ENCODE data around the gene NLRP3. TPM values are rescaled to one million over a fixed set of nuclear protein-coding genes. Genes with fewer than 3 reads are reported as not detected.

The NLRP3 gene
- total RNA-seq, 2 donors from 2014 or later = 1.0 to 1.3 TPM

DNA sequence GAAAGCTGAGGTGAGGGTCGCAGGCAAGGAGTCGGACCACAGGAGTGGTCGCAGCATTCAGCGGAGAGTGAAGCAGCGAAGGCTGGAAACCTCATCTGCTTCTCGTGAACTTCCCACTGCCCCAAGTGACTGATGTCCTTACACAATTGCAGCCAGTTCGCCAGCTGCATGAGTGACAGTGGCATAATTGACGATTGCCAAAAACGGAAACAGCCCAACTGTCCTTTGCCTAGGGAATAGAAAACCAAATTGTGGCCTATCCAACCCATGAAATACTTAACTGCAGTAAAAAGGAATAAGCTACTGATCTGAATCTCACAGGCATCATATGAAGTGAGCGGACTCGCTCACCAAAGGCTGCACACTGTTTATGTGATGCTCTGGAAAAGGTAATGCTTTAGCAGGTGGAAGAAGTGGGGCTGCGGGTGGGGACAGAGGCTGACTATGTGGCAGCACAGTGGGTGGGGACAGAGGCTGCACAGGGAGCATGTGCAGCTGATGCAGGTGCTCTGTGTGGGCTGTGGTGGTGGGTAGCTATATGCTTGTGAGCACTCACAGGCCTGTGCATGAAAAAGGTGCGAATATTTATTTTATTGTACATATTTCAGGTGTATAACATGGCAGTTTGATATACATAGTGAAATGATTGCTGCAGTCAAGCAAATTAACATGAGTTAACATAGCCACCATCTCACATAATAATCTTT lies 4.2 kb upstream of the NLRP3 start:
- Histone ChIP-seq H3K4me3 (no peak overlapping the region), H3K27ac (no peak overlapping the region), H3K4me1 (no peaks in the 10 kb centered on the region), H3K9me3 (no peaks in the 10 kb centered on the region), H3K36me3 (no peaks in the 10 kb centered on the region), H3K27me3 (no peaks in the 10 kb centered on the region)
- TF ChIP-seq, protein P1, sequence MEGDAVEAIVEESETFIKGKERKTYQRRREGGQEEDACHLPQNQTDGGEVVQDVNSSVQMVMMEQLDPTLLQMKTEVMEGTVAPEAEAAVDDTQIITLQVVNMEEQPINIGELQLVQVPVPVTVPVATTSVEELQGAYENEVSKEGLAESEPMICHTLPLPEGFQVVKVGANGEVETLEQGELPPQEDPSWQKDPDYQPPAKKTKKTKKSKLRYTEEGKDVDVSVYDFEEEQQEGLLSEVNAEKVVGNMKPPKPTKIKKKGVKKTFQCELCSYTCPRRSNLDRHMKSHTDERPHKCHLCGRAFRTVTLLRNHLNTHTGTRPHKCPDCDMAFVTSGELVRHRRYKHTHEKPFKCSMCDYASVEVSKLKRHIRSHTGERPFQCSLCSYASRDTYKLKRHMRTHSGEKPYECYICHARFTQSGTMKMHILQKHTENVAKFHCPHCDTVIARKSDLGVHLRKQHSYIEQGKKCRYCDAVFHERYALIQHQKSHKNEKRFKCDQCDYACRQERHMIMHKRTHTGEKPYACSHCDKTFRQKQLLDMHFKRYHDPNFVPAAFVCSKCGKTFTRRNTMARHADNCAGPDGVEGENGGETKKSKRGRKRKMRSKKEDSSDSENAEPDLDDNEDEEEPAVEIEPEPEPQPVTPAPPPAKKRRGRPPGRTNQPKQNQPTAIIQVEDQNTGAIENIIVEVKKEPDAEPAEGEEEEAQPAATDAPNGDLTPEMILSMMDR (IDR thresholded peaks at IDR 0.05) = no peak
- no peak for DNase-seq (ENCODE audit: low spot score)

DNA sequence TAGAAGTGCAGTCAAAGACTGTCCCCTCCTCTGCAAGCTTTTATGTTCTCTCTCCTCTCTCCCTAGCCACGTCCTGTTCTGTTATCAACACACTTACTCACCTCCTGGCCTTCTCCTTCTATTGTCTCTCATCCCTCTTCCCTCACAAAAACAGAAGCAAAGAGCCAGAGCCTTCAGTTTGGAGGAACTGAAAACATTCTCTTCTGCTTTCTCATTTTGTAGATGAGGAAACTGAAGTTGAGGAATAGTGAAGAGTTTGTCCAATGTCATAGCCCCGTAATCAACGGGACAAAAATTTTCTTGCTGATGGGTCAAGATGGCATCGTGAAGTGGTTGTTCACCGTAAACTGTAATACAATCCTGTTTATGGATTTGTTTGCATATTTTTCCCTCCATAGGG lies 1.9 kb downstream of the NLRP3 start:
- TF ChIP-seq, protein P1 (IDR thresholded peaks at IDR 0.05) = no peak
- DNase-seq (ENCODE audit: low spot score) = no peak
- Histone ChIP-seq H3K27ac (no peak overlapping the region), H3K27me3 (no peaks in the 10 kb centered on the region), H3K9me3 (no peaks in the 10 kb centered on the region), H3K4me1 (no peaks in the 10 kb centered on the region), H3K4me3 (no peak overlapping the region), H3K36me3 (no peaks in the 10 kb centered on the region)

DNA sequence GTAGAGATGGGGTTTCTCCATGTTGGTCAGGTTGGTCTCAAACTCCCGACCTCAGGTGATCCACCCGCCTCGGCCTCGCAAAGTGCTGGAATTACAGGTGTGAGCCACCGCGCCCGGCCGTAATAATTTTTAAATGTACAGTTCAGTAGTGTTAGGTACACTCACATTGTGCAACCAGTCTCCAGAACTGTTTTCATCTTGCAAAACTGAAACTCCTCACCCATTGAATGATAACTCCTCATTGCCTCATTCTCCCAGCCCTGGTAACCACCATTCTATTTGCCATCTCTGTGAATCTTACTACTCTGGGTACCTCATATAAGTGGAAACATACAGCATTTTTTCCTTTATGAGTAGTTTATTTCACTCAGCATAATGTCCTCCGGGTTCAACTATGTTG lies 3.4 kb downstream of the NLRP3 start:
- no peak for DNase-seq (ENCODE audit: low spot score)
- no peaks in the 10 kb centered on the region for H3K36me3 ChIP-seq
- no peaks in the 10 kb centered on the region for H3K9me3 ChIP-seq
- H3K27me3 ChIP-seq = no peaks in the 10 kb centered on the region
- no peak overlapping the region for H3K27ac ChIP-seq
- TF ChIP-seq, protein P1 (IDR thresholded peaks at IDR 0.05) = no peak
- H3K4me3 ChIP-seq = no peak overlapping the region
- no peaks in the 10 kb centered on the region for H3K4me1 ChIP-seq

DNA sequence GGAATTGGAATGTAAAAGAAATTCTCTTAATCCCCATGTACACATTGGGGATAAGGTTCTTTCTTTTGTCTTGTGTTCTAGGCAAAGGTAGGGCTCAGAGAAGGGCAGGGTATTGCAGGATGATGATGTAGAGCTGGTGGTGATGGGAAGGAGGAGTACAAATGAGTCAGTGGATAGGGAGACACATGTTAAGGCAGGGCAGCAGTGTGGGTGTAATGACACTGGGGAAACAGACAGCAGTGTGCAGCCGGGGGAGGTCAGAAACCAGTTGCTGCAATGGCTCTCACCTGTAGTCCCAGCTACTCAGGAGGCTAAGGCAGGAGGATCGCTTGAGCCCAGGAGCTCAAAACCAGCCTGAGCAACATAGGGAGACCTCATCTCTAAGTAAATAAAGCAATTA lies 5.1 kb downstream of the NLRP3 start:
- no peak for DNase-seq (ENCODE audit: low spot score)
- no peaks in the 10 kb centered on the region for H3K4me1 ChIP-seq
- no peaks in the 10 kb centered on the region for H3K36me3 ChIP-seq
- TF ChIP-seq, protein P1 (IDR thresholded peaks at IDR 0.05) = no peak
- no peaks in the 10 kb centered on the region for H3K9me3 ChIP-seq
- no peak overlapping the region for H3K4me3 ChIP-seq
- H3K27me3 ChIP-seq = no peaks in the 10 kb centered on the region
- no peak overlapping the region for H3K27ac ChIP-seq

DNA sequence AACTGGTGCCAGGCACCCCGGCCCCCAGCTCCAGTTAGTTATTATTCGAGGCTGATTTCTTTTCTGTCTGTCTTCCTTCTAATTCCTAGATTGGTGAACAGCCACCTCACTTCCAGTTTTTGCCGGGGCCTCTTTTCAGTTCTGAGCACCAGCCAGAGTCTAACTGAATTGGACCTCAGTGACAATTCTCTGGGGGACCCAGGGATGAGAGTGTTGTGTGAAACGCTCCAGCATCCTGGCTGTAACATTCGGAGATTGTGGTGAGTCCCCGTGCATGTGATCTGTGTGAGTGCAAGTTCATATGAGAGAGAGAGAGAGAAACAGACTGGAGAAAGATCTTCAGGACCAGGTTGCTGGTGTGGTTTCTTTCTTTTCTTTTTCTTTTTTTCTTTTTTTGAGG lies 13.5 kb downstream of the NLRP3 start:
- Histone ChIP-seq H3K4me3 (no peak overlapping the region), H3K27me3 (no peaks in the 10 kb centered on the region), H3K27ac (no peak overlapping the region), H3K36me3 (no peaks in the 10 kb centered on the region), H3K9me3 (no peaks in the 10 kb centered on the region), H3K4me1 (no peaks in the 10 kb centered on the region)
- TF ChIP-seq, protein P1 (IDR thresholded peaks at IDR 0.05) = no peak
- DNase-seq (ENCODE audit: low spot score) = no peak

DNA sequence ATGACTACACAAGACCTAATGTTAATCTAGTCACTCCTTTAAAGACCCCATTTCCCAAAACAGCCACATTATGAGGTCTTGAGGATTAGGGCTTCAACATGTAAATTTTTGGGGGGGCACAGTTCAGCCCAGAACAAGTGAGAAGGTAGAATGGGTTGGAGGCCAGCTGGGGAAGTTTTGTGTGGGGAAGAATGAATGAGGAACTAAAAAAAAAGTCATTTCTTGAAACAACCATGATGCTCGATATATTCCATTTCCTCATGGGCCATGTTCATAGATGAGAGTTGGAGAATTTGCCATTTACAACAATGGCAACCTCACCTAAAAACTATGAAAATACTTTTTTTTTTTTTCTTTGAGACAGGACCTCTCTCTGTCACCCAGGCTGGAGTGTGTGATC lies 14.5 kb downstream of the NLRP3 start:
- no peaks in the 10 kb centered on the region for H3K27me3 ChIP-seq
- no peaks in the 10 kb centered on the region for H3K9me3 ChIP-seq
- H3K4me1 ChIP-seq = no peaks in the 10 kb centered on the region
- DNase-seq (ENCODE audit: low spot score) = no peak
- no peak overlapping the region for H3K27ac ChIP-seq
- TF ChIP-seq, protein P1 (IDR thresholded peaks at IDR 0.05) = no peak
- no peaks in the 10 kb centered on the region for H3K36me3 ChIP-seq
- H3K4me3 ChIP-seq = no peak overlapping the region
